CD4-positive, alpha-beta T cell treated with Interleukin-21 for 1 hour (primary cell): ENCODE measurements around the gene FUT8.
"Not testable (repeated sequence)": the region's sequence is repeated elsewhere in the genome, so short reads cannot be mapped to it uniquely, and the experiment has no call there.

Experiments used
- DNase-seq: peaks from one replicate; pipeline ENCODE4 v3.0.0-alpha.2; 2020

Gene FUT8

DNA sequence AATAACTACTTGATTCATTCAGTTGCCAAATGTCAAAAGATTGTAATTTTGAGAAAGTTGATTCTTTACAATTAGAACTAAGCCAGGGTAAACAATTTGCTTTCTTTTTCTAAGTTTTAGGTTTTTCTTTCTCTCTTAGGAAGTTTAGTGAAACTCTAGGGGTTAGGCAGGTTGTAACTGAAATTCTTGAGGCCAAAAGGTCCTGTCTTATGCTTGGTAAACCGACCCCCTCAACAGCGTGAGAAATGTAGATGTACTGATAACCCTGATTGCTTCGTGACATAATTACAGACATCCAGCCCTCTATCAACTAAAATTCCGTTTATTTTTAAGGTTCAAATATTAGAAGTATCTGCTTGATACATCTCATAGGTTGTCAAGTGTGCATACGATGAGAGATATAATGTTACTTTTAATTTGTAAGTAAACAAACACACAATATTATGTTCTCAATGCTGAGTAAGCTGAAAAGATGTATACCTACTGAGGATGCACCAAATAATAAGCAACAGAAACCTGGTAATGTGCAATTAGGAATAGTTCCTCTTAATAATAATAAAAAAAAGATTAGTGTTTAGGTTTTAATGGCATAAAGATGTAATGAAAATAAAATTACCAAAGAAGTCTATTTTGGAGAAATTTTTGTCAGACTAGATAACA lies 7.2 kb downstream of the FUT8 start:
- no peak for DNase-seq

DNA sequence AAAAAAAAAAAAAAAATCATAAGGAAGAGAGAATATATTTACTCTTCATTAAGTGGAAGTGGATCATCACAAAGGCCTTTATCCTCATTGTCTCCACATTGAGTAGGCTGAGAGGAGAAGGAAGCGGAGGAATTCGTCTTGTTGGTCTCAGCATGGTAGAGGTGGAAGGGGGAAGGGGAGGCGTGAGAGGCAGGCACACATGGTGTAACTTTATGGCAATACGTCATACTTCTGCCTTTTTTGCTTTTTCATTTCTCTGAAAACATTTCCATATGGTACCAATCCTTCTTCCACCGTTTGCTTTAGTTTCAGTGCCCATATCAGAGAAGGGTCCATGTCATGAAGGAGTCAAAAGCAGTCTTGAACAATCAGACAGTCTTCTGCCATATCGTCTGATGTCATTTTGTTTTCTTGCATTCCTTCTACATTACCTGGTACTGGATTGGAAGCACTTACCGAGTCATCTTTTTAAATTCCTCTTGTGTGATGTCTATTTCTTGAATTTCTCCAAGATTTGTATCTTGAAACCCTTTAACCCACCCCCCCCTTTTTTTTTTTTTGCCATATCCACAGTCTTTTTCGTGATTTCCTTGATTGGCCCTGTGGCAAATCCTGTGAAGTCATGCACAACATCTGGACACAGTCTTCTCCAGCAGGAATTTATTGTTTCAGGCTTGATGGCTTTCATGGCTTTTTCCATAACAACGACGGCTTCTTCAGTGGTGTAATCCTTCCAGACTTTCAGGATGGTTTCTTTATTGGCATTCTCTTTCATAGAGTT lies 8.9 kb downstream of the FUT8 start:
- DNase-seq = no peak

DNA sequence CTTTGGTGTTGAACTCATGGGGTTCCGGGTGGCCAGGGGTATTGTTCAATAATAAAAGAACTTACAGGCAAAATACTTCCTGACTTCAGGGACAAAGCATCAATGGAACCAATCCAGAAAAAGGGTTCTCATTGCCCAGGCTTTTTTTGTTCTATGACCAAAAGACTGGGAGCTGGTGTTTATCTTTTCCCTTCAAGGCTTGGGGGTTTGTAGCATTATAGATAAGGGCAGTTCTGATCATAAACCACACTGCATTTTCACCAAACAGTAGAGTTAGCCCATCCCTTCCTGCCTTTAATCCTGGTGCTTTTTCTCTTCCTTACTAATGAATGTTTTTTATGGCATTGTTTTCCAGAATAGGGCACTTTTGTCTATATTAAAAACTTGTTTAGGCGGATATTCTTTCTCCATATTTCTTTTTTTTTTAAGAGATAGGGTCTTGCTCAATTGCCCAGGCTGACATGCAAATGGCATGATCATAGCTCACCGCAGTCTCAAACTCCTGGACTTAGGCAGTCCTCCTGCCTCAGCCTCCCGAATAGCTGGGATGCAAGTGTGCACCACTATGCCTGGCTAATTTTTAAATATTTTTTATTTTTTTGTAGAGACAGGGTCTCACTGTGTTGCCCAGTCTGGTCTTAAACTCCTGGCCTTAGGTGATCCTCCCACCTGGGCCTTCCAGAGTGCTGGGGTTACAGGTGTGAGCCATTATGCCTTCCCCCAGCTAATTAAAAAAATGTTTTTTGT lies 9.7 kb downstream of the FUT8 start:
- no peak for DNase-seq

DNA sequence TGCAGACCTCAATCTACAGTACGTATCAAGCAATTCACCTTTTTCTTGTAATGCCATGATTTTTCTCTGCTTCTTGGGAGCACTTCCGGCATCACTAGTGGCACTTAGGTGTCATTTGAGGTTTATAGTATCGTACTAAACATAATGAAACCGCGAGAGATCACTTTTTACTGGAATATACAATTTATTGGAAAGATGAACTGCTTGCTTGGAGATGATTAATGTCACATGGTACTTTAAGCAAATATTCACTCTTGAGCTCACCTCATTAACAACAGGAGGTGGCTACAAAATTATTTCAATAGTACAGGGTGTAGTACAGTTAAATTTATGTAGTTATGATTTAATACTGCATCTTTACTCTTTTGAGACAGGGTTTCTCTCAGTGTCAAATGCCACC lies 11.5 kb downstream of the FUT8 start:
- no peak for DNase-seq

DNA sequence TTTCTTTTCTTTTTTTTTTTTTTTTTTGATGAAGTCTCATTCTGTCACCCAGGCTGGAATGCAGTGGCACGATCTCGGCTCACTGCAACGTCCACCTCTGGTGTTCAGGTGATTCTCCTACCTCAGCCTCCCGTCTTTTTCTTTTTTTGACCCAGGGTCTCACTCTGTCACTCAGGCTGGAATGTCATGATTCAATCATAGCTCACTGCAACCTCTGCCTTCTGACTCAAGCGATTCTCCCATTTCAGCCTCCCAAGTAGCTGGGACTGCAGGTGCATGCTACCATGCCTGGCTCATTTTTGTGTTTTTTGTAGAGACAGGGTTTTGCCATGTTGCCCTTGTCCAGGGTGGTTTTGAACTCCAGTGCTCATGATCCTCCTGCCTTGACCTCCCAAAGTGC lies 12.0 kb downstream of the FUT8 start:
- DNase-seq = no peak

DNA sequence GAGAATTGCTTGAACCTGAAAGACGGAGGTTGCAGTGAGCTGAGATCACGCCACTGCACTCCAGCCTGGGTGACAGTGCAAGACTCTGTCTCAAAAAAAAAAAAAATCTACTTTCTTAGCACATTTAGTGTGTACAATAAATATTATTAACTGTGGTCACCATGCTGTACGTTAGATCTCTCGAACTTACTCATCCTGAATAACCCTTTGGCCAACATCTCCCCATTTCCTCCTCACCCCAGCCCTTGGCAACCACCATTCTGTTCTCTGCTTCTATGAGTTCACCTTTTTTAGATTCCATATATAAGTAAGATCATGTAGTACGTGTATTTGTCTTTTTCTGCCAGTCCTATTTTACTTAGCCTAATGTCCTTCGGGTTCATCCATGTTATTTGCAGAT lies 13.4 kb downstream of the FUT8 start:
- DNase-seq = no peak

DNA sequence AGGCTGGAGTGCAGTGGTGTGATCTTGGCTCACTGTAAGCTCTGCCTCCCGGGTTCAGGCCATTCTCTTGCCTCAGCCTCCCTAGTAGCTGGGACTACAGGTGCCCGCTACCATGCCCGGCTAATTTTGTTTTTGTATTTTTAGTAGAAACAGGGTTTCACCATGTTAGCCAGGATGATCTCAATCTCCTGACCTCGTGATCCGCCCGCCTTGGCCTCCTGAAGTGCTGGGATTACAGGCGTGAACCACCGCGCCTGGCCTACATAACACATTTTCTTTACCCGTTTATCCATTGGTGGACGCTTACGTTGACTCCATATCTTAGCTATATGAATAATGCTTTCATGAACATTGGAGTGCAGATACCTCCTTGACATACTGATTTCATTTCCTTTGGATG lies 14.4 kb downstream of the FUT8 start:
- DNase-seq = not testable (repeated sequence)

DNA sequence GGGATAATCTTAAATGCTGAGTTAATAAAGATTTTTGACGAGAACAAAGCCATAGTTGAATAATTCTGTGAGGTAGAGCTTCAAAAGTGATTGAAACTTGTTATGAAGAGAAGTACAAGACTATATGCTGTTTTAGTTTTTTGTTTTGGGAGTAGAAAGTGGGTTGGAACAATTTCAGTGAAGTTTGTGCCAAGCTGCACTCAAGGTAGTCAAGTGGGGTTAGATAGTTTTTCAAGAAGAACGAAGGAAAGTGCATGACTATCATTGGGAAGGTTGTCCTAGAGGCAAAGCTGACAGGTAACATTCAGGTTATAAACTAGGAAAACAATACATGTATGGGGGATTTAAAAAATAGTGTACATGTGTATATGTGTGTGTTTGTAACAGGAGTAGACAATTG lies 16.2 kb downstream of the FUT8 start:
- DNase-seq = no peak

DNA sequence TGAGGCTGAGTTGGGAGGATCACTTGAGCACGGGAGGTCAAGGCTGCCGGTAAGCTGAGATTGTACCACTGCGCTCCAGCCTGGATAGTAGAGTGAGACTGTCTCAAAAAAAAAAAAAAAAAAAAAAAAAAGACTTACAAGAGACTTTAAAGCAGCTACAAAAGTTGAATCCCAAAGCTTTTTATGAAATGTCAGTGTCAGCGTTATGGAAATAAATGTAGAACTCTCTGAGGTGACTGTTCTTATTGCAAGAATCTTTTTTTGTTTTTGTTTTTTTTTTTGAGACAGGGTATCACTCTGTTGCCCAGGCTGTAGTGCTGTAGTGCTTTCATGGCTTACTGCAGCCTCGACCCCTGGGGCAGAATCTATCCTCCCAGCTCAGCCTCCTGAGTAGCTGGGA lies 17.2 kb downstream of the FUT8 start:
- DNase-seq = no peak

DNA sequence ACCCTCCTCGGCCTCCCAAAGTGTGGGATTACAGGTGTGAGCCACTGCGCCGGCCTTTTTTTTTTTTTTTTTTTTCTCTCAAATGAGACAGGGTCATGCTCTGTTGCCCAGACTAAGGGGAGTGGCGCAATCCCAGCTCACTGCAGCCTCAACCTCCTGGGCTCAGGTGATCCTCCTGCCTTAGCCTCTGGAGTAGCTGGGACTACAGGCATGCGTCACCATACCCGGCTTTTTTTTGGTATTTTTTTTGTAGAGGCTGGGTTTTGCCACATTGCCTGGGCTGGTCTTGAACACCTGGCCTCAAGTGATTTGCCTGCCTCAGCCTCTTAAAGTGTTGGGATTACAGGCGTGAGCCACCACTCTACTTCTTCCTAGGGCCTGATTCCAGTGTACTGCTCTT lies 18.7 kb downstream of the FUT8 start:
- no peak for DNase-seq

DNA sequence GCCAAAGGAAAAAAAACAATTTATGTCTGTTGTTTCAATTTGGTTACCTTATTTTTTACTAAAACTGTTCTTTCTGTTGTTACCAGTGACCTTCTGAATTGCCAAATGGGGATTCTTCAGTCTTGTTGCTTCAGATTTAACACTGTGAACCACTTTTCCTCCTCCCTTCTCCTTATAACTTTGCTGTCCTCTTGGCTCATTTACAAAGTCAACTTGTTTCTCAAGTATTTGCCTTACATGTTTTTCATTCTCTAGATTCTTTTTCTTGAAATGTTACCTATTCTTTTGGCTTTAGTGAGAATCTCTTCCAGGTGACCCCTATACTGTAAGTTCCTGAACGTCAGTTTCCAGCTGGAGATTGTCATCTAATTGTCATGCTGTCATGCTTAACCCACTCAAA lies 19.4 kb downstream of the FUT8 start:
- no peak for DNase-seq

DNA sequence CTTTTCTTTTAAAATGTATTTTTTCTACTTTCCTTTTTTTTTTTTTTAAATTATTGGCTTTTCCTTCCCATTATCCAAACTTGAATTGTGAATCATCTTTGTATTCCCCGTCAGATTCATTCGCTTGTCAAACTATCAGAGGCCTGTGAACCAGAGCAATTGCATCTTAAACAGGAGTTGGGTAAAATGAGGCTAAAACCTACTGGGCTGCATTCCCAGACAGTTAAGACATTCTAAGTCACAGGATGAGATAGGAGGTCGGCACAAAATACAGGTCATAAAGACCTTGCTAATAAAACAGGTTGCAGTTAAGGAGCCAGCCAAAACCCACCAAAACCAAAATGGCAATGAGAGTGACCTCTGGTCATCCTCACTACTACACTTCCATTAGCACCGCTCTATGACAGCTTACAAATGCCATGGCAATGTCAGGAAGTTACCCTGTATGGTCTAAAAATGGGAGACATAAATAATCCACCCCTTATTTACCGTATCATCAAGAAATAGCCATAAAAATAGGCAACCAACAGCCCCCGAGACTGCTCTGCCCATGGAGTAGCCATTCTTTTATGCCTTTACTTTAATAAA lies 19.9 kb downstream of the FUT8 start:
- DNase-seq = no peak

DNA sequence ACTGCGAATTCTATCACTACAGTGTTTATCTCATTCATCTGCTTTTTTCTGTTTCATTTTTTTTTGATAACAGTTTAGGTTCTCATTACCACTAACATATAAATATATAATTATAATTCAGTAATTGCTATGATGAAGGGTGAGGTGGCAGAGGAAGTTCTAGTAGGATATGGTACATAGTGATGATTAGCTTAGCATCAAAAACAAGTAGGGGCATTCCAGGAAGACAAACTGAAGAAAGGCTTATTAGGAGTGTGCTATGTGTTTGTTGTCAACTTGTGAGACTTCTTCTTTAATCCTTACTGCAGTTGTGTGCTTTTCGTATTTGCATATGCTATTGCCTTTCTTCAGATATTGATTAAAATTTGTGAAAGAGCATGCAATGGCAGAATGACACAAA lies 20.6 kb downstream of the FUT8 start:
- no peak for DNase-seq

DNA sequence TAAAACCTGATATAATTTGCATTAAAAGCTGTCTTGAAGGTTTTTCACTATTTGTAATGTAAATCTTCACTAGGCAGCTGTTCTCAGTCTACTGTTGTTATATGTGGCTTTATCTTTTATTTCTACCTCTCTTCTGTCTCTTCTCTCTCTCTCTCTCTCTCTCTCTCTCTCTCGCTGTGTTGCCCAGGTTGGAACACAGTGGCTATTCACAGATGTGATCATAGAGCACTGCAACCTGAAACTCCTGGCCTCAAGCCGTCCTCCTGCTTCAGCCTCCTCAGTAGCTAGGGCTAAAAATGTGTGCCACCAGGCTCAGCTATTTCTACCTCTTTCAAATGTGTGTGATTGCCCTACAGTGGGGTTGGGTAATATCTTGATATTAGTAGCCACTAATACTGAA lies 21.1 kb downstream of the FUT8 start:
- no peak for DNase-seq

DNA sequence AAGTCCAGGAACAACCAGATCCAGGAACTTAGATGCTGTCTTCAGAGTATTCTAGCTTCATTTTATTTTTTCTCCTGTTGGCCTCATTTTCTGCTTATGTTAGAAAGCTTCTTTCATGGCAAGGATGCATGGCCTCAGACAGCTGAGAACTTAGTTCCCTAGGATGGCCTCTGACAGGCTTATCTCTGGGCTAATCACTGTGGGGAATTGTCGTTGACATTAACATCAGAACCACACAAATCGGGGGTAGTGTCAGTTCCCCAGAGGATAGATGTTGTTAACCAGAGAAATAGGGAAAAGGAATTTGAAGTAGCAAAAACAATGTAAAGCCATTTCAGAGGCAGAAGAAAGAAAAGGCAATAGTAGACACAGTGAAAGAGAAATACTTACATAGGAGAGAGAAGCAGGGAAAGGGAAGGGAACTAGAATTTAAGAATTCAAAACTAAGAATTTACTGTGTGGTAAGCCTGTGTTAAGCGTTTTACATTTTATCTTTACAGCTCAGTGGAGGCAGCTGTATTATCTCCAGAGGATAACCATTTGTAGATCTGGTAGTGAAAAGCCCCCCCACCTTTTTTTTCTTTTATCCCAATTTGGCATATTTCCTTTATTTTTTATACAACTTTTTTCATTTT lies 21.8 kb downstream of the FUT8 start:
- no peak for DNase-seq

DNA sequence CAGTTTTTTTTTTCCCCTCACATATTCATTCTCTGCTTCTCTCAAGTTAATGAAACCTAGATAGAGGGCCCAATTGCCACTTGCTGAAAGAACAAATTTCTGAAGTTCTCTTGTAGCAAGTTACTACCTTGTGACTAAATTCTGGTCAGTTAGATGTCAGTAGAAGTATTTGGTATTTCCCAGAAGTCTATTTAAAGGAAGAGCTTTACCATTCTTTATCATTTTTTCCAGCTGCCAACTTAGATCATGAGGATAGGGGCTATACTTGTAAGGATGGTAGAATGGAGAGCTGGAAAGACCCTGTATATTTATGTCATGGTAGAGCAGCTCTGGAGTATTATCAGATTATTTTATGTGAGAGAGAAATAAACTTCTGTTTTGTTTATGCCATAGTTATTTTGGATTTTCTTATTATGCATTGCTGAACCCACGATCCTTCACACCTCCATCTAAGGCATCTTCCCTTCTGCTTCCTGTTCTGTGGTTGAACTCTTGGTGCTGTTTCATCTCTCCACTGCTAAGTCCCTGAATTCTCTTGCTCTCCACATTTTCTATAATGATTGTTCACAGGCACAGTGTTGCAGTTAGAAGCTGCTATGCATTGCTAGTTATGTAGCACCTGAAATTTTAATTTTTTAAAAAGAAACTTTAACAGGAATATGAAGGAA lies 25.9 kb downstream of the FUT8 start:
- no peak for DNase-seq

DNA sequence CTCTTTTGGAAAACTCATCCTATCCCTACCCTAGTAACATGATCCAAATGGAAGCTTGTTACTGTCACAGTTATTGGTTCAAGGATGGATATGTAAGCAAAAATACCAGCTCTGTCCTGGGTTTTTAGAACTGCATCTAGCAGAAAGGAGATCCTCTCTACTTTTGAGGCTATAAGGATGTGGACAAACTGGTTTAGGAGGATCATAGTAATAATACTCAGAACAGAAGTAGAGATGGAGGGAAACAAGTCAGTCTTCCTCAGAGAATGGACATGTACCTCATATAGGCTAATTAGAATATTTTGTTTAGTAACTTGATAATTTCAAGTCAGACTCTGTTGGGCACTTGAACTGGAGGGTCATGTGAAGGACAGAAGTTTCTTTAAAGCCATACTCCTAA lies 26.6 kb downstream of the FUT8 start:
- no peak for DNase-seq

DNA sequence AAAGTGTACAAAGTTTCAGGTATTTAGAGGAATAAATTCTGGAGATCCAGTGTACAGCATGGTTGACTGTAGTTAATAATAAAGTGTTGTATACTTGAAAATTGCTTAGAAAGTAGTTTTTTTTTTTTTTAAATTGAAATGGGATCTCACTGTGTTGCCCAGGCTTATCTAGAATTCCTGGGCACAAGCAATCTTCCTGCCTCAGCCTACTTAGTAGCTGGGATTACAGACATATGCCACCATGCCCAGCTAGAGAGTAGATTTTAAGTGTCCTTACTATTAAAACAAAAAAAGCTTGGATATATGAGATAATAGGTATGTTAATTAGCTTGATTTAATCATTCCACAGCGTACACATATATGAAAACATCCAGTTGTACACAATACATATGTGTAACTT lies 27.7 kb downstream of the FUT8 start:
- DNase-seq = no peak

DNA sequence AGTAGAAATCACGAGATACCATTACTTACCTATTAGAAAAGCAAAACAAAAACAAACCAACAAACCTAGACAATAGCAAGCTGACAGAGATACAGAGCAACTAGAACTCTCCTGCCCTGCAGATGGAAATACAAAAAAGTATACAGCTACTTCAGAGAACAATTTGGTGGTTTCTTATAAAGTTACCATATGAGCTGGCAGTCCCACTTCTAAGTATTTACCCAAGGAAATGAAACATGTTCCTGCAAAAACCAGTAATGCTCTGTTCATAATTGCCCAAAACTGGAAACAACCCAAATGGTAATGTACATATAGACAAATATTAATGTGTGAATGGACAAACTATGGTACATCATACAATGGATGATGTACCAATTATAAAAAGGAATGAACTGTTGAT lies 31.7 kb downstream of the FUT8 start:
- no peak for DNase-seq

DNA sequence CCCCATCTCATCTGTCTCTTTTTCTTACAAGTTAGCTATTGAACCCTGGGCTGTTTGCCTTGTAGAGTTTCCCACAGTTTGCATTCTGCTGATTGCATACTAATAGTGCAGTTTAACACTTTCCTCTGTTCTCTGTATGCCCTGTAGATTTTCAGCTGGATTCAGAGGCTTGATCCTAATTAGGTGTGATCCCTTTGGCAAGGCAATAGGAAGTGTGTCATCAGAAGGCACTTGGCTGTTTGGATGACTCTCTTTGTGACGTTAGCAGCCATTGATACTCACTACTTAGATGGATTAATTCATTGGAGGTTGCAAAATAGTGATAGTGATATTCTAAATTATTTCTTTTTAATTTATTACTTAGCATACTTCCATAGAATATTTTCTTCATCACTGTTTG lies 33.6 kb downstream of the FUT8 start:
- no peak for DNase-seq

DNA sequence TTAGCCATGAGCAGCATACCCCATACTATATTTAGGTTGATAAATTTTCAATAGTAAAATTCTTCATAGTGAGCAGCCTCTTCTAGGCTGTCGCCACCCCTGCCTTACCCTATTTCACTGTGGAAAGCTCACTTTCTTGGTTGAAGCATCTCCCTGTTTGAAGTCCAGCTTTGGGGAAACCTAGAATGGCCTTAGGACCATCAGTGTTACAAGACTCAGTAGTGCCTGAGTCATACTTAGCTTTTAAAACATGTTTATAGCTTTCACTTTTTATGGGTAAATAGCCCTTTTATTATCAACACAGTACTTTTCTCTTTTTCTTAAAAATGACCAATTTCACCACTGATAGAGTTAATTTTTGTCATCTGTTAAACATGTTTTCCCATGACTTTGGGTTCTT lies 37.1 kb downstream of the FUT8 start:
- no peak for DNase-seq

DNA sequence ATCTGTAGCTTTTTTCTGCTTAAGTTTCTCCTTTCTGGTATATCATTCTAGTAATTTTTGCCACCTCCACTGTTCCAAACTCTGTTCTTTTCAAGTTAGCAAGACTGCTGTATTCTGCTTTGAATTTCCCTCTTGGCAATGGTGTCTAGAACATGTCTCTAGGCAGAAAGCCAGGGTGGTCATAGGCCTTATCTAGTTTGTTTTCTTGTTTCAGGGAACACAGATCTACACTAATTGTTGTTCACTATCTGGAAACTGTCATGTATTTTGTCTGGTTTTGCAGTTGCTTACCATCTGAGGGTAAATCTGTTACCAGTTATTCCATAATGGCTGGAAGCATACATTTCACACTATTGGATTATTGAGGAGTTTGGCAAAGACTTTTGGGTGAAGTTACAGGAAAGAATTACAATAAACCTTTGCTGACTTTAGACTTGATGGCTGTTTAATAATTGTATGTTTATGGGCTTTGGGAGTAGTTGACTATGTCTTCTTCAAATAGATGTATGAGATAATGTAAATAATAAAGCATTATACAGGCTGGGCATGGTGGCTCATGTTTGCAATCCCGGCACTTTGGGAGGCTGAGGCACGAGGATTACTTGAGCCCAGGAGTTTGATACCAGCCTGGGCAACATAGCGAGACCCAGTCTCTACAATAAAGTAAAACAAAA lies 41.4 kb downstream of the FUT8 start:
- DNase-seq = no peak
